ENCODE data around the gene LIN7A.

DNA sequence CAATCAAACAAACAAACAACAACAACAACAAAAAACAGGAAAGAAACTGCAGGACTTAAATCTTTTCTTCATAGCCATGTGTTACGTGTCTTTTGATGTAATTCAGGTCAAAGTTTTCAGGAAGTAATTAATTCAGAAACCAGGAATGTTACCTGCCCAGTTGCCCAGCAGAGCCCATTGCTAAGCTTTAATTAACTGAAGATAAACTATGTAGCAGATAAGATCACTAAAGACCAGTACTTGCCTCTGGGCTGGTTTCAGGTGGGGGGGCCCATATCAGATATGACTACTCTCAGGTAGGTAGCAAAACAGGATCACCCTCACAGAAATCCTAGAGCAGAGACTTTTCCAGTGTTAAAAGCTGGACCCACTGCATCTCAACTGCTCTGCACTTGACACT is 69.2 kb downstream of the LIN7A start:
- TF ChIP-seq, protein P1, sequence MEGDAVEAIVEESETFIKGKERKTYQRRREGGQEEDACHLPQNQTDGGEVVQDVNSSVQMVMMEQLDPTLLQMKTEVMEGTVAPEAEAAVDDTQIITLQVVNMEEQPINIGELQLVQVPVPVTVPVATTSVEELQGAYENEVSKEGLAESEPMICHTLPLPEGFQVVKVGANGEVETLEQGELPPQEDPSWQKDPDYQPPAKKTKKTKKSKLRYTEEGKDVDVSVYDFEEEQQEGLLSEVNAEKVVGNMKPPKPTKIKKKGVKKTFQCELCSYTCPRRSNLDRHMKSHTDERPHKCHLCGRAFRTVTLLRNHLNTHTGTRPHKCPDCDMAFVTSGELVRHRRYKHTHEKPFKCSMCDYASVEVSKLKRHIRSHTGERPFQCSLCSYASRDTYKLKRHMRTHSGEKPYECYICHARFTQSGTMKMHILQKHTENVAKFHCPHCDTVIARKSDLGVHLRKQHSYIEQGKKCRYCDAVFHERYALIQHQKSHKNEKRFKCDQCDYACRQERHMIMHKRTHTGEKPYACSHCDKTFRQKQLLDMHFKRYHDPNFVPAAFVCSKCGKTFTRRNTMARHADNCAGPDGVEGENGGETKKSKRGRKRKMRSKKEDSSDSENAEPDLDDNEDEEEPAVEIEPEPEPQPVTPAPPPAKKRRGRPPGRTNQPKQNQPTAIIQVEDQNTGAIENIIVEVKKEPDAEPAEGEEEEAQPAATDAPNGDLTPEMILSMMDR (IDR thresholded peaks at IDR 0.05; ENCODE audit: insufficient read depth, low read length, poor library complexity, severe bottlenecking) = no peak
- no peak for TF ChIP-seq EZH2phosphoT487 (conservative IDR thresholded peaks at IDR 0.05; ENCODE audit: low read length)

Measured in SU-DHL-6 (cell line).